HepG2 (cell line): ENCODE measurements around the gene POLRMT. TPM values are rescaled to one million over a fixed set of nuclear protein-coding genes. Genes with fewer than 3 reads are reported as not detected.

Source experiments
- ATAC-seq: fragments of 200-7000 bp; cut with Tn5 transposase; 3 replicates; pipeline ENCODE4 v1.9.1; 2020; ENCODE audit warnings: mild to moderate bottlenecking, moderate library complexity
- BruUV-seq: library from RNA; stranded (reverse); fragments of 400-500 nt; replicated peaks from 2 replicates; lab custom pipeline; 2021; lab: Mats Ljungman, UMichigan
- CTCF ChIA-PET: fragments of 300-600 bp; formaldehyde crosslinking; extraction: SDS; loops from one replicate; lab custom pipeline; 2021; ENCODE audit warnings: low total read pairs, inconsistent platforms, low intra/inter-chr PET ratio; lab: Yijun Ruan, JAX
- POLR2A ChIA-PET: fragments of 350-600 bp; sonication (Branson Sonifier 250); formaldehyde crosslinking; loops from one replicate; lab custom pipeline; 2020; ENCODE audit warnings: antibody characterized with exemption, inconsistent platforms; lab: Yijun Ruan, JAX
- DNase-seq: peaks from one replicate; pipeline ENCODE4 v3.0.0-alpha.2; 2015; ENCODE audit warnings: low spot score
- FAIRE-seq: peaks from 3 replicates; lab custom pipeline; 2011; peaks lifted over from hg19 to GRCh38; lab: Jason Lieb, UNC
- H2AFZ ChIP-seq: one replicate; pipeline ENCODE4 v1.6.1; 2011; ENCODE audit warnings: low read length, inconsistent platforms
- H3K27ac ChIP-seq: fragments of 300-600 bp; 3 replicates; pipeline ENCODE4 v1.8.0; 2011; ENCODE audit warnings: mixed run types, mild to moderate bottlenecking, mixed read lengths, low read length, inconsistent platforms; ENCODE audit not compliant: insufficient read depth; ENCODE audit errors: extremely low read length
- H3K27me3 ChIP-seq, 2 experiments: fragments of 200-600 bp in 1 of 2; 2 replicates in 1 of 2; 3 replicates in 1 of 2; pipeline versions ENCODE4 v1.6.0 to v1.8.0; 2011; ENCODE audit warnings: low read length in 2 of 2, mild to moderate bottlenecking in 2 of 2, moderate library complexity in 2 of 2, inconsistent platforms in 1 of 2; ENCODE audit not compliant: insufficient read depth in 2 of 2, control insufficient read depth in 1 of 2
- H3K36me3 ChIP-seq, 2 experiments: fragments of 200-600 bp in 1 of 2; replicated peaks in 1 of 2; 2 replicates in 1 of 2; 3 replicates in 1 of 2; pipeline versions ENCODE4 v1.5.1 to v1.8.0; 2011; ENCODE audit warnings: low read length in 2 of 2, inconsistent platforms in 1 of 2; ENCODE audit not compliant: insufficient read depth in 2 of 2, control insufficient read depth in 1 of 2
- H3K4me1 ChIP-seq: 2 replicates; pipeline ENCODE4 v1.5.1; 2012; ENCODE audit warnings: low read length, inconsistent platforms; ENCODE audit not compliant: insufficient read depth
- H3K4me2 ChIP-seq: 2 replicates; pipeline ENCODE4 v1.6.0; 2011; ENCODE audit warnings: low read depth, low read length, inconsistent platforms
- H3K4me3 ChIP-seq, 3 experiments: fragments of 200-600 bp in 1 of 3; sonication (generic), shearing (Covaris generic) in 1 of 3; replicated peaks in 1 of 3; 2 replicates each; pipeline ENCODE4 v1.5.1; 2011 to 2016; ENCODE audit warnings: low read length in 3 of 3, inconsistent platforms in 2 of 3, low read depth in 2 of 3, mild to moderate bottlenecking in 2 of 3, control low read depth in 1 of 3, mixed read lengths in 1 of 3; ENCODE audit not compliant: insufficient read depth in 1 of 3
- H3K79me2 ChIP-seq: one replicate; pipeline ENCODE4 v1.6.1; 2011; ENCODE audit warnings: low read length, inconsistent platforms; ENCODE audit not compliant: insufficient read depth
- H3K9ac ChIP-seq: 2 replicates; pipeline ENCODE4 v1.6.0; 2011; ENCODE audit warnings: mild to moderate bottlenecking, low read depth, low read length, inconsistent platforms; ENCODE audit not compliant: insufficient read depth
- H3K9me3 ChIP-seq: 2 replicates; pipeline ENCODE4 v1.5.1; 2012; ENCODE audit warnings: mild to moderate bottlenecking, low read length
- H4K20me1 ChIP-seq: 2 replicates; pipeline ENCODE4 v1.6.0; 2011; ENCODE audit warnings: inconsistent platforms, mild to moderate bottlenecking, low read length, moderate library complexity; ENCODE audit not compliant: insufficient read depth
- EED ChIP-seq: sonication (generic); formaldehyde crosslinking; IDR thresholded peaks from 2 replicates; pipeline ENCODE4 v1.5.0; 2020; ENCODE audit warnings: mild to moderate bottlenecking, missing genetic modification reagents
- KDM5A ChIP-seq: fragments of 200-600 bp; sonication (generic); IDR thresholded peaks from 2 replicates; pipeline ENCODE4 v1.7.0; 2018; ENCODE audit warnings: antibody characterized with exemption, mild to moderate bottlenecking, low read length, borderline replicate concordance
- KLF6 ChIP-seq: IDR thresholded peaks from 2 replicates; pipeline ENCODE4 v1.8.0; 2016; ENCODE audit warnings: missing biosample characterization, missing genetic modification reagents
- ZFP91 ChIP-seq: sonication (generic); formaldehyde crosslinking; IDR thresholded peaks from 2 replicates; pipeline ENCODE4 v1.9.0; 2022; ENCODE audit warnings: missing genetic modification reagents, mild to moderate bottlenecking, borderline replicate concordance
- ZNF362 ChIP-seq: sonication (generic); formaldehyde crosslinking; IDR thresholded peaks from 2 replicates; pipeline ENCODE4 v1.4.0; 2020; ENCODE audit warnings: missing genetic modification reagents, mild to moderate bottlenecking, borderline replicate concordance
- ZNF768 ChIP-seq: sonication (generic); formaldehyde crosslinking; IDR thresholded peaks from 2 replicates; pipeline ENCODE4 v1.4.0; 2020; ENCODE audit warnings: missing genetic modification reagents
- WGBS: methylation state at CpG from one replicate; pipeline ENCODE4 v1.1.6; 2017; ENCODE audit warnings: low lambda C conversion rate; 5-methylcytosine and 5-hydroxymethylcytosine counted together
- in situ Hi-C: cut with HindIII; loops from 2 replicates; pipeline ENCODE4 v1.10.0; 2017; ENCODE audit warnings: low pct_unique_long_range_greater_than_20kb; ENCODE audit not compliant: extremely low pct_ligation_motif_present
- intact Hi-C: fragments of 100-400 bp; cut with micrococcal nuclease; formaldehyde crosslinking; loops from one replicate; pipeline ENCODE4 v1.10.0; 2022; ENCODE audit not compliant: unreplicated experiment
- polyA plus RNA-seq, 8 experiments: library from polyadenylated mRNA; depleted of rRNA in 3 of 8; stranded (reverse) in 7 of 8; unstranded in 1 of 8; fragments of >200 nt; fragmentation: Illumina TruSeq in 4 of 8; extraction: Trizol in 4 of 8; gene quantifications; 2 replicates each; pipeline versions ENCODE4 v1.2.1 to v1.2.3, GENCODE V29; 2011 to 2016; ENCODE audit warnings: low read depth in 4 of 8, missing spikeins in 1 of 8, mixed read lengths in 1 of 8; ENCODE audit not compliant: insufficient read depth in 1 of 8
- total RNA-seq, 5 experiments: library from RNA; depleted of rRNA; stranded (reverse); fragments of >200 nt; fragmentation: Illumina TruSeq; extraction: Trizol; gene quantifications; 2 replicates each; pipeline ENCODE4 v1.2.3, GENCODE V29; 2016; ENCODE audit warnings: low read depth in 1 of 5

POLRMT gene
- total and polyA plus RNA-seq, 2 of the 13 experiments (the other 11 are each of a cell fraction or from before 2014, with no cell fraction given): 78.0 to 101 TPM

GRCh38 chr19:633786-634639 is 676 bp upstream of the POLRMT start:
- TF ChIP-seq ZNF768 (CRISPR knock-in tag): peak; percentile 93
- TF ChIP-seq EED (CRISPR knock-in tag): no peak
- TF ChIP-seq ZNF362 (CRISPR knock-in tag): peak; percentile 21; the same call in 1 of the 2 replicates
- TF ChIP-seq KLF6: no peak
- TF ChIP-seq ZFP91: peak; percentile 6; the same call in 1 of the 2 replicates
- peak; percentile 67; the same call in 1 of the 2 replicates for TF ChIP-seq KDM5A
- no TSS peak for BruUV-seq
- peaks cover 1 to 11% of the 10 kb centered on the region in 2 experiments; a peak in 2 of 5 replicates for H3K36me3 ChIP-seq
- peaks cover 35% of the 10 kb centered on the region for H3K4me1 ChIP-seq
- peaks cover 22% of the 10 kb centered on the region for H3K79me2 ChIP-seq
- in situ Hi-C loops (no loop called here), intact Hi-C loops (no loop called here)
- peak overlapping the region; percentile 77 to 98 (median 91) for H3K4me3 ChIP-seq
- FAIRE-seq (no peak), ATAC-seq (no peak), DNase-seq (no peak)
- peak overlapping the region; percentile 35 for H2AFZ ChIP-seq
- ChIA-PET CTCF (interaction anchor here (1.0 kb wide), 1 partner anchor 46 kb away, joined by 3 read pairs; no protein-coding TSS in a partner anchor), POLR2A (interaction anchor here (0.6 to 2.4 kb wide), 7 partner anchors 24 to 103 kb away, joined by 3 to 21 read pairs (median 3); no protein-coding TSS in a partner anchor)
- WGBS: 33% methylated on average over 30 of the region's 32 CpGs
- peak overlapping the region; percentile 92 for H3K9ac ChIP-seq
- peak overlapping the region; percentile 53 for H3K27ac ChIP-seq
- H3K4me2 ChIP-seq: peak overlapping the region; percentile 87
- H3K9me3 ChIP-seq: no peaks in the 10 kb centered on the region
- peaks cover 7% of the 10 kb centered on the region; the same call in 1 of the 2 replicates for H4K20me1 ChIP-seq
- no peaks in the 10 kb centered on the region; a peak in 1 of 5 replicates for H3K27me3 ChIP-seq
